Non-pigmented ciliary epithelial cell (primary cell): ENCODE measurements around the gene CLASRP.

Experiments
- DNase-seq: peaks from one replicate; pipeline ENCODE4 v3.0.0-alpha.2; 2010; ENCODE audit warnings: low read depth

Gene CLASRP

GRCh38 chr19:45059258-45059965 is 20.6 kb downstream of the CLASRP start:
- peak; percentile 42 for DNase-seq

GRCh38 chr19:45061965-45062364 is 23.1 kb downstream of the CLASRP start:
- DNase-seq: no peak

- no peak for DNase-seq
These were observed 25.3 kb downstream of the CLASRP start for GRCh38 chr19:45063851-45064801.

GRCh38 chr19:45066921-45067661 is 28.2 kb downstream of the CLASRP start:
- no peak for DNase-seq

- DNase-seq: no peak
These were observed 29.2 kb downstream of the CLASRP start for GRCh38 chr19:45068041-45068440.

- DNase-seq: no peak
These were observed 30.2 kb downstream of the CLASRP start for GRCh38 chr19:45069056-45069455.

GRCh38 chr19:45070214-45070613 is 31.4 kb downstream of the CLASRP start:
- DNase-seq: no peak

- no peak for DNase-seq
These were observed 32.2 kb downstream of the CLASRP start for GRCh38 chr19:45070861-45071544.

- DNase-seq: no peak
These were observed 32.7 kb downstream of the CLASRP start for GRCh38 chr19:45071545-45071938.

- no peak for DNase-seq
These were observed 33.3 kb downstream of the CLASRP start for GRCh38 chr19:45071969-45072790.

- DNase-seq: no peak
These were observed 36.0 kb downstream of the CLASRP start for GRCh38 chr19:45074744-45075300.

- DNase-seq: no peak
These were observed 36.6 kb downstream of the CLASRP start for GRCh38 chr19:45075301-45076028.

GRCh38 chr19:45076029-45076850 is 37.4 kb downstream of the CLASRP start, which contains the start of gene ZNF296:
Gene ZNF296, minus strand, starts transcription at chr19:45076478. Its CDS starts 105 bp downstream, at chr19:45076373.
- DNase-seq: no peak

GRCh38 chr19:45076851-45077730 is 38.2 kb downstream of the CLASRP start:
- DNase-seq: no peak

- no peak for DNase-seq
These were observed 39.7 kb downstream of the CLASRP start for GRCh38 chr19:45078390-45079062.

GRCh38 chr19:45079063-45079910 is 40.4 kb downstream of the CLASRP start, which contains the start of gene GEMIN7:
Gene GEMIN7, plus strand, starts transcription at chr19:45079260. Its CDS starts 10,855 bp downstream, at chr19:45090115.
- no peak for DNase-seq
